GM23248 (cell line): ENCODE measurements around the gene C17orf113.

Experiments used
- EZH2 ChIP-seq: fragments of 200-600 bp; sonication (generic); IDR thresholded peaks from 2 replicates; pipeline ENCODE4 v1.6.1; 2018; ENCODE audit warnings: antibody characterized with exemption, mild to moderate bottlenecking; ENCODE audit not compliant: insufficient read depth, poor library complexity, severe bottlenecking
- EZH2phosphoT487 ChIP-seq: fragments of 200-600 bp; sonication (generic); IDR thresholded peaks from 2 replicates; pipeline ENCODE4 v1.6.1; 2018; ENCODE audit warnings: antibody characterized with exemption, moderate library complexity, mild to moderate bottlenecking, low read depth; ENCODE audit not compliant: insufficient read depth

- TF ChIP-seq EZH2 (no peak), EZH2phosphoT487 (no peak)
Observed at GRCh38 chr17:42042598-42043319, 7.6 kb downstream of the C17orf113 start.
